ENCODE measurements around the gene MRPL39. TPM values are rescaled to one million over a fixed set of nuclear protein-coding genes. Genes with fewer than 3 reads are reported as not detected.

MRPL39 gene
- total and polyA plus RNA-seq, 2 of the 4 experiments (the other 2 are of a cell fraction) = 15.2 to 20.6 TPM

- Histone ChIP-seq H3K9ac (ENCODE audit: low read depth, low read length) (no peak overlapping the region), H3K23ac (ENCODE audit: low read depth, low read length) (no peak overlapping the region), H3K14ac (replicated peaks; ENCODE audit: low read depth, low read length) (no peak overlapping the region), H2AK9ac (replicated peaks; ENCODE audit: low read depth, low read length, poor library complexity) (no peak overlapping the region), H3K36me3 (ENCODE audit: control insufficient read depth, insufficient read depth, low read length) (no peaks in the 10 kb centered on the region), H3K4me3 (ENCODE audit: insufficient read depth, low read depth, low read length) (no peak overlapping the region), H3K9me3 (ENCODE audit: control insufficient read depth, insufficient read depth, low read length) (no peaks in the 10 kb centered on the region), H3K56ac (ENCODE audit: extremely low read depth, insufficient read depth, low read length) (no peak overlapping the region), H4K91ac (ENCODE audit: insufficient read depth, low read depth, low read length) (no peak overlapping the region), H2AK5ac (ENCODE audit: low read depth, low read length) (no peak overlapping the region), H3K18ac (ENCODE audit: low read depth, low read length) (no peak overlapping the region), H2BK5ac (ENCODE audit: low read depth, low read length, poor library complexity, severe bottlenecking) (no peak overlapping the region), H3K4me1 (ENCODE audit: control insufficient read depth, insufficient read depth, low read length) (no peaks in the 10 kb centered on the region), H2BK120ac (ENCODE audit: low read depth, low read length) (no peak overlapping the region), H2AFZ (replicated peaks; ENCODE audit: low read length, poor library complexity) (no peak overlapping the region), H3K4me2 (ENCODE audit: low read depth, low read length) (no peak overlapping the region), H4K8ac (ENCODE audit: low read depth in 2 of 2, low read length in 2 of 2) (no peak overlapping the region), H3K9me1 (ENCODE audit: insufficient read depth, low read length) (no peaks in the 10 kb centered on the region), H2BK20ac (ENCODE audit: low read depth, low read length) (no peak overlapping the region), H3K79me1 (ENCODE audit: low read depth in 1 of 2, low read length in 2 of 2) (no peaks in the 10 kb centered on the region), H3K4ac (ENCODE audit: low read depth, low read length) (no peak overlapping the region), H4K20me1 (ENCODE audit: insufficient read depth, low read length) (no peaks in the 10 kb centered on the region), H2BK15ac (ENCODE audit: low read depth, low read length) (no peak overlapping the region), H4K5ac (ENCODE audit: low read depth, low read length) (no peak overlapping the region), H3K27me3 (ENCODE audit: control insufficient read depth, insufficient read depth, low read length) (no peaks in the 10 kb centered on the region), H3K27ac (ENCODE audit: insufficient read depth, low read length) (no peak overlapping the region)
- ATAC-seq (ENCODE audit: low read depth) (no peak), DNase-seq (no peak)
- intact Hi-C loops (cut with micrococcal nuclease) = no loop called here
- CTCF ChIA-PET = no interaction called here
- no TSS peak for BruUV-seq (replicated peaks)
- WGBS, 2 experiments (ENCODE audit: extremely low coverage in 2 of 2, insufficient read length in 1 of 2) = 78% methylated on average over 3 of the region's 5 CpGs; no CpG with 5 or more reads in 1 of the 2 experiments
- POLR2A ChIA-PET (ENCODE audit: unreplicated experiment) = no interaction called here
- TF ChIP-seq MXI1 (IDR thresholded peaks at IDR 0.05; ENCODE audit: borderline replicate concordance, low read depth, low read length) = no peak
- TF ChIP-seq BHLHE40 (IDR thresholded peaks at IDR 0.05; ENCODE audit: low read depth, low read length) = no peak
- no peak for TF ChIP-seq CEBPB (IDR thresholded peaks at IDR 0.05; ENCODE audit: low read depth, low read length)
- TF ChIP-seq SMC3 (IDR thresholded peaks at IDR 0.05; ENCODE audit: low read depth, low read length) = no peak
- no peak for TF ChIP-seq RAD21 (IDR thresholded peaks at IDR 0.05; ENCODE audit: low read length)
- TF ChIP-seq RCOR1 (IDR thresholded peaks at IDR 0.05; ENCODE audit: insufficient replicate concordance, low read length) = no peak
- no peak for TF ChIP-seq RFX5 (IDR thresholded peaks at IDR 0.05; ENCODE audit: low read depth, low read length)
- no peak for TF ChIP-seq ELK1 (IDR thresholded peaks at IDR 0.05; ENCODE audit: borderline replicate concordance, low read depth, low read length)
- no peak for TF ChIP-seq CHD1 (IDR thresholded peaks at IDR 0.05; ENCODE audit: low read depth, low read length)
- no peak for TF ChIP-seq CTCF (conservative IDR thresholded peaks at IDR 0.05; ENCODE audit: low read depth, low read length)
- no peak for TF ChIP-seq POLR2A (IDR thresholded peaks at IDR 0.05; ENCODE audit: low read depth, low read length)
- no peak for TF ChIP-seq MAFK (IDR thresholded peaks at IDR 0.05; ENCODE audit: low read depth, low read length)
- in situ Hi-C loops (cut with MboI; ENCODE audit: low sequenced_read_pairs) = no loop called here
- dilution Hi-C loops (cut with HindIII; ENCODE audit: low sequenced_read_pairs, unreplicated experiment) = no loop called here
Measured at GRCh38 chr21:25647647-25648046, 40.4 kb upstream of the MRPL39 start.
